LHCN-M2 (cell line): ENCODE data around the gene HID1. TPM values are rescaled to one million over a fixed set of nuclear protein-coding genes. Genes with fewer than 3 reads are reported as not detected.
"Not testable (repeated sequence)": the region's sequence is repeated elsewhere in the genome, so short reads cannot be mapped to it uniquely, and the experiment has no call there.

Experiments
- DNase-seq: peaks from one replicate; pipeline ENCODE4 v3.0.0-alpha.2; 2012; ENCODE audit warnings: low read depth
- total RNA-seq: library from RNA; depleted of rRNA; stranded (reverse); fragments of >200 nt; gene quantifications from 2 replicates; pipeline ENCODE4 v1.2.3, GENCODE V29; 2014

HID1 gene
- total RNA-seq, 1 experiment from 2014 or later = not detected

- DNase-seq = not testable (repeated sequence)
Observed at GRCh38 chr17:74969501-74969900, 3.1 kb downstream of the HID1 start.

DNA sequence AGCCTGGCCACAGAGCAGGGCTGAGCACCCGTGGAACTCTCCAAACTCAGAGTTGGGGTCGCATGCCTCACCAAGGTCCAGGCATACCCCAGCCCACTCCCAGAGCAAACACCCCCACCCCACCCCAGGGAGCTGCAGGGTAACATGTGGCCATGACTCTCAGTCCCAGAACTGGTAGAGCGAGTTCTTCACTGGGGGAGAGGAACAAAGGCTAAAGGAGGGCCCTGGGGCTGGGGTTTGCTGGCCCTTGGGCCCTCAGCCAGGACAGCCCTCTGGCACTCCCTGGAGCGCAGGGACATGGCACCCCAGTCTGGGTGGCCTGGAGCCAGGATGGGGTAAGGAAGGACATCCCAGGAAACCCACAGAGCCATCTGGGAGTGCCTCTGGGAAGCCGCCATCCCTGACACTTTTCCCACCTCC is 4.2 kb downstream of the HID1 start:
- no peak for DNase-seq

- no peak for DNase-seq
Observed at GRCh38 chr17:74964988-74965622, 7.5 kb downstream of the HID1 start.

DNA sequence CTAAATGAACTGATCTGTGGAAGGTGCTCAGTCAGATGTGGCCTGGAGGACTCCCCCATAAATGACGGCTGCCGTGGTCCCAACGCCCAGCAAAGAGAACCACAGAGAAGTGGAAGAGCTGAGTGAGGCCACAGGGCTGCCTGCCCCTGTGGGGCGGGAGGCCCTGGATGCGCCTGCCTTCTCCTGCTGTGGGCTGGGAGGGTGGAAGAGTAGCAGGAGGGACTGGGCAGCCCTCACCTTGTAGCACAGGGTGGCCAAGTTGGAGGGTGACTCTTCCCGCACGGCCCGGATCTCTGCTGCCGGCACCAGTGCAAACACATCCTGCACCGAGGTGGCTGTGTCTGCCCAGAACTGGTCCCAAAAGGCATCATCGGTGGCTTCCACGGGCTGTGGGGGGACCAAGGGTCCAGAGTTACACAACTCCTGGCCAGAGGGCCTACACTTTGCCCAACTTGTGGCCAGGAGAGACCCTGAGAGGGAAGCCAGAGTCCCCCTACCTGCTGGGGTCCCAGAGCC is 8.3 kb downstream of the HID1 start:
- no peak for DNase-seq

GRCh38 chr17:74963656-74964055 is 8.9 kb downstream of the HID1 start:
- no peak for DNase-seq

DNA sequence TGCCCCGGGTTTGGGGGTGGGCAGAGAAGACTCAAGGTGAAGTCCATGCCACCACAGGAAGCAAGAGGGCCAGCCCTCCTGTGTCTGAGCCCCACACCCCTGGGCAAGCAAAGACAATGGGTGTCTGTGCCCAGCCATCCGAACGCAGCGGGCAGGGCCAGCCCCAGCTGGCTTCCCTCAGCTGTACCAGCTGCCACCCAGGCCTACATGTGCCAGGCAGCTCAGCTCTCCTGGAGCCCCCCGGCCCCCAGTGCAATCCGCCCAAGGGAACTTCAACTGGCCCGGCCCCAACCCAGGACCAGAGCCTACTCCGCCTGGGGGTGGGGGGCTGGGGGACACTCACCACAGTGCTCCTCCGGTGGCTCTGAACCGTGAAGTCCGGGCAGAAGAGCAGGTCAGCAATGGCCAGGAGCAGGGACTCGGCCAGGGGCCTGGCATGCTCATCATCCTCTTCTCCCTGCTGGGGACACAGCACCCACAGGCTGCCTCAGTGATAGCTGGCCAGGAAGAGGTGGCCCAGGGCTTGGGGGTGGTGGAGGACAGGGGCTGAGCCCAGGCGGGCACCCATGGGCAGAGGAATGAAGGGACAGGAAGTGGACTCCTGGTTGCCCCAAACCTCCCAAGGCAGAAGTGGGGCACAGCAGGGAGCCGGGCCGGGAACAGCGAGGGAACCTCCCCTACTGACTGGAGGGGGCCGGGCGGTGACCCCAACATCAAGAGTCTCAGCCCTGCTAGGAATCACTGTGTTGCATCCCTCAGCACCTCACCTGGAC is 9.8 kb downstream of the HID1 start:
- no peak for DNase-seq

DNA sequence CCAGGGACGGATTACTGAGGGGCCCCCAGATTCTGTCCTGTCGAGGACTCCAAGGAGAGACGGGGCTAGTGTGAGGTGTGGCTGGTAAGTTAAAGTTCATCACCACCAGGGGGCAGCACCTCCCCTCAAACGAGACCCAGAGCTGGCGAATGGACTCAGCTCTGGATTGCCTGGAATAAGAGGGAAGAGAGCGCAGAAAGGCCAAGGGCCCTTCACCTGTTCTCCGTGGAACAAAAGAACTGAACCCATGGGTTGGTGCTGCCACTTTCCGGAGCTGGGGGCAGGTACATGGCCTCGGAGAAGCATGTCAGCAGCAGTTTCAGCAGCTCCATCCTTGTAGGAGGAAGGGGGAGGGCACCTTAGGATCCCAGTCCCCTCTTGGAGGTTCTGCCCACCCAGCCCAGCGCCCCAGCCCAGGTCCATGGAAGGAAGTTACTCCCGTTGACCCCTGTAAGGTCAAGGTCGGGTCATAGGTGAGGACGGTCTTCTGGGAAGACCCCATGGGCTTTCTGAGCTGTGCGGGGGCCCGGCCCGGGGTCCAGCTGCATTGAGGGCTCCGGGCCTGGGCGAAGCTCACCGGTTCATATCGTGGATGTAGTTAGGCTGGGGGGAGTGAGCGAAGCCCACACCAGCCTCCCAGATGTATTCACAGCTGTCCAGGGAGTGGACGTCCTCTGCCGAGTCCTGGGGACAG is 10.8 kb downstream of the HID1 start:
- DNase-seq = peak; percentile 75

DNA sequence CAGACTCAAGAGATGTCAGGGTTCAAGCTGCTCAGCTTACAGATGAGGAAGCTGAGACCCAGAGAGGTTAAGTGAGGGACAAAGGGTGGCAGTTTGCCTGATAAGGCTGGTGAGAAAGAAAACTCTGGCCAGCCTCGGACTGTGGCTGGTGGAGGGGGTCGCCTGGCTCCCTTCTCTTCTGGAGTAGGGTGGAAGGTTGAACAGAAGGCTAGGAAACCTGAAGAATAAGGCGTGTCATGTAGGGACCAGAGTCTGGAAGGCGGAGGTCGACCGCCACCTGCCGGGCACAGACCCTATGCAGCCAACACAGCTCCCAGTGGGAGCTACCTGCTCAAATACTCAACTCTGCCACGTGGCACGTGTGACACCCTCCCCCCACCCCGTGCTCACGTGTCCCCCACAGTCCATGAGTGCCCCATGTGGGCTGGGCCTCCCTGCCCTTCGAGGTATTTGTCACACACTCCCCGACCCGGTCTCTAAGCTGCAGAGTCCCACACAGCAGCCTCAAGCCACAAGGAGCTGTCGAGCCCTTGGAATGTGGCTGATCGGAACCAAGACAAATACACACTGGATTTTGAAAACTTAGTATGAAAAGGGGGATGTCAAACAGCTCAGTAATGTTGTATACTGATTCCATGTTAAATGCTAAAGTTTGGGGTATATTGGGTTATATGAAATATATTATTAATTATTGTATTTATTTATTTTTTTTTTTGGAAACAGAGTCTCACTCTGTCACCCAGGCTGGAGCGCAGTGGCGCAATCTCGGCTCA is 11.8 kb downstream of the HID1 start:
- DNase-seq = no peak

DNA sequence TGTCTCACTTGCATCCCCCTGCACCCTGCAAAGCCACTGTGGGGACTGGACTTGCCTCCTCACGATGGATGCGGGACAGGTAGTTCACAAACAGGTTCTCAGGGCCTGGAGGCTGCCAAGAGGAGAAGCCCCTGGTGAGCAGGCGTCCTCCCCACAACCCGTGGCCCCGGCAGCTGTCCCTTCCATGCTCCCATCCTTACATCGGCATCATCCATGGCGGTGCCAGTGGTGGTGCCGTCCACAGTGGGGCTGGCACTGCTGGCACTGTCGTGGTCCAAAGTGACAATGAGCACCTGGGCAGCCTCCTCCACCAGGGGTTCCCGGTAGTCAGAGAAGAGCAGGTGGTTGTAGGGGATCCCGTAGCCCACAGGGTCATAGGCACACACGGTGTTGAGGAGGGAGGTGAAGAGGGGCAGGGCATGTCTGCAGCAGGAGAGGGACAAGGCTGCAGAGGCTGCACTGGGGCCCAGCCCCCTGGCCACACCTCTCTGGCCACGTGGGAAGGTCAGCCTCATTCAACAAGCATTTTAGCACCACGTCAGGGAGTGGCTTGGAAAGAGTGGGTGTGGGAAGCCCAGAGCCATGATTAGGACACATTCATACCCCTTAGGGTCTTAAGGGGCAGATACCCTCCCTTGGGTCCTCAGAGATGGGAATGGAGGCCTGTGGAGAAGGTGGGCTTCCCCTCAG is 12.6 kb downstream of the HID1 start:
- peak; percentile 24 for DNase-seq

- peak; percentile 19 for DNase-seq
Observed at GRCh38 chr17:74957935-74958740, 14.4 kb downstream of the HID1 start.

DNA sequence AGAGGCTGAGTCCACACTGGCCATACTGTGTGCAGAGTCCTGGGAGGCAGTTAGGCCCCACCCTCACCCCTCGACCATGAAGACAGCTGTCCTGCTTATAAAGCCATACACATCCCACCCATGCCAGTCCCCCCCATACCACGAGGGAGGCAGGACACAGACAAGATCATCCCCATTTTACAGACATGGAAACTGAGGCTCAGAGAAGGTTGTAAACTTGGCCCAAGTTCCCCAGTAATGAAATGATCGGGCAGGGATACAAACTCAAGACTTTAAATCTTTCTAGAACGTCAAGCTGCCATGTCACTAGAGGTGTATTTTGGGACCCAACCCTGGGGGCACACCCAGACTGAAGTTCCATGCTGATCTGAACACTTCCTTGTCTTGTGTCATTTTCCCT is 16.5 kb downstream of the HID1 start:
- no peak for DNase-seq

- DNase-seq = no peak
Observed at GRCh38 chr17:74954665-74955421, 17.7 kb downstream of the HID1 start.

DNA sequence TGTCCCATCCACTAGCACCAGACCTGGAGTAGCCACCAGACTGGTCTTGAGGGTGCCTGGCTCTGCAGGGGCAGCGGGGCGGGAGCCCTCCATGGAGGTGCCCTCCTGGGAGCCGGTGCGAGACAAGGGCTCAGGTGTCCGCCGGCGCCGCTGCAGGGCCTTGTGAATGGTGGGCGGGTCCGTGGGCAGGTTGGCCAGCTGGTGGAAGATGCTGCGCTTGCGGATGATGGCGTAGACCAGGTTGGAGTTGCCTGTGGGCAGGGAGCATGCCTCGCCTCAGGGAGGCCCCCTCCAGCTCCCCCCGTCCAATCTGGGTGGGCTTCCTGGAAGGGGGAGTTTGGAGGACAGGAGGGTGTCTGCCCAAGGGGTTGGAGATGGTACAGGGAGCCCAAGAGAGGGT is 18.4 kb downstream of the HID1 start:
- DNase-seq = no peak

GRCh38 chr17:74953134-74953687 is 19.3 kb downstream of the HID1 start:
- no peak for DNase-seq

- DNase-seq = no peak
Observed at GRCh38 chr17:74952431-74953133, 20.0 kb downstream of the HID1 start.

DNA sequence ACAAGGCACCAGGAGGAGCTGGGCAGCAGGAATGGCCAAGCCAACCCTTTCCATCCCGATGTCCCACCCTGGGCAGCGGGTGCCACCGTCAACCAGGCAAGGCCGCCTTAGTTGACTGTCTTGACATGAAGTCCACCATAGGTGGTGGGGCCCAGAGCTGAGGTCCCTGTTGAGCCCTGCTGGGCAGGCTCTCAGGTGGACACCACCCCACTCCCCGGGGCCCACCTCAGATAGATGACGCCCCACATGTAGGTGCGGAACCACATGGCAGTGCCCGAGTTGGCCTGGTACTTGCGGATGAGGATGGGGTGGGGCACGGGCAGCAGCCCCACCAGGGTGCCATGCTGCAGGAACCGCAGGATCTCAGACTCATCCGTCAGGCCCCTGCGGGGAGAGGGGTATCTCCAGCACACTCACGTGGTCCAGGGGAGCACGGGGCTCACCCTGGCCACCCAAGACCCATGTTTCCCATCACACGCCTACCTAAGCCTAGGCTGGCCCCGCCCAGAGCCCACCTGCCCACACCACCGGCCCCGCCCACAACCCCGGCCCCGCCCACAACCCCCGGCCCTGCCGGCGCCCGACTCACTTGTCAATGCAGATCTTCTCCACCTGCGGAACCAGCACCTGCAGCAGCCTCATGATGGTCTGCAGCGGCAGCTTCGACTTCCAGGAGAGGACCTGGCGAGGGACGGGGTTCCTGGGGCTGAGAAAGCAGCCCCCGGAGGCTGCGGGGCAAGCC is 20.7 kb downstream of the HID1 start:
- no peak for DNase-seq

GRCh38 chr17:74951065-74951464 is 21.5 kb downstream of the HID1 start:
- DNase-seq = no peak

- no peak for DNase-seq
Observed at GRCh38 chr17:74950207-74950606, 22.4 kb downstream of the HID1 start.
